HepG2 (cell line): ENCODE measurements around the gene NDEL1. TPM values are rescaled to one million over a fixed set of nuclear protein-coding genes. Genes with fewer than 3 reads are reported as not detected.

Experiments used
- ATF1 ChIP-seq: IDR thresholded peaks from 2 replicates; pipeline ENCODE4 v1.6.1; 2016; ENCODE audit warnings: mild to moderate bottlenecking, control low read depth
- FOSL2 ChIP-seq: sonication (generic); formaldehyde crosslinking; IDR thresholded peaks from 2 replicates; pipeline ENCODE4 v1.4.0; 2020; ENCODE audit warnings: missing genetic modification reagents
- FOXM1 ChIP-seq: sonication (generic); formaldehyde crosslinking; IDR thresholded peaks from 2 replicates; pipeline ENCODE4 v1.5.0; 2020; ENCODE audit warnings: missing genetic modification reagents
- MBD4 ChIP-seq: IDR thresholded peaks from 2 replicates; pipeline ENCODE4 v1.6.1; 2012; ENCODE audit warnings: low read length, inconsistent platforms, borderline replicate concordance
- MEF2D ChIP-seq: sonication (generic); formaldehyde crosslinking; IDR thresholded peaks from 2 replicates; pipeline ENCODE4 v1.5.1; 2020; ENCODE audit warnings: mild to moderate bottlenecking, missing genetic modification reagents
- NFATC3 ChIP-seq: sonication (generic); formaldehyde crosslinking; IDR thresholded peaks from 2 replicates; pipeline ENCODE4 v1.5.1; 2020; ENCODE audit warnings: mild to moderate bottlenecking, missing genetic modification reagents
- PAXIP1 ChIP-seq: sonication (generic); formaldehyde crosslinking; conservative IDR thresholded peaks from 2 replicates; pipeline ENCODE4 v1.4.0; 2020; ENCODE audit warnings: mild to moderate bottlenecking, missing genetic modification reagents, moderate library complexity
- PHF20 ChIP-seq: sonication (generic); formaldehyde crosslinking; IDR thresholded peaks from 2 replicates; pipeline ENCODE4 v1.5.0; 2020; ENCODE audit warnings: mild to moderate bottlenecking, missing genetic modification reagents
- PRPF4 ChIP-seq: fragments of 200-400 bp; formaldehyde crosslinking; IDR thresholded peaks from 2 replicates; pipeline ENCODE4 v1.6.1; 2016; ENCODE audit warnings: low read length, low read depth; ENCODE audit not compliant: poor library complexity, severe bottlenecking
- RFX3 ChIP-seq: IDR thresholded peaks from 2 replicates; pipeline ENCODE4 v1.6.1; 2016; ENCODE audit warnings: missing biosample characterization, missing genetic modification reagents
- RXRA ChIP-seq: sonication (generic); formaldehyde crosslinking; IDR thresholded peaks from 2 replicates; pipeline ENCODE4 v1.5.1; 2020; ENCODE audit warnings: missing genetic modification reagents
- SMAD3 ChIP-seq: sonication (generic); formaldehyde crosslinking; IDR thresholded peaks from 2 replicates; pipeline ENCODE4 v1.4.0; 2020; ENCODE audit warnings: missing genetic modification reagents
- TCF7 ChIP-seq: sonication (generic); IDR thresholded peaks from 2 replicates; pipeline ENCODE4 v1.6.1; 2016; ENCODE audit warnings: antibody characterized with exemption, low read depth
- TOE1 ChIP-seq: sonication (generic); formaldehyde crosslinking; IDR thresholded peaks from 2 replicates; pipeline ENCODE4 v1.4.0; 2020; ENCODE audit warnings: mild to moderate bottlenecking, missing genetic modification reagents
- TSC22D2 ChIP-seq: sonication (generic); formaldehyde crosslinking; IDR thresholded peaks from 2 replicates; pipeline ENCODE4 v1.5.1; 2020; ENCODE audit warnings: missing genetic modification reagents, mild to moderate bottlenecking, borderline replicate concordance
- UBTF ChIP-seq: sonication (generic); formaldehyde crosslinking; IDR thresholded peaks from 2 replicates; pipeline ENCODE4 v1.4.0; 2020; ENCODE audit warnings: mild to moderate bottlenecking, missing genetic modification reagents
- ZFP90 ChIP-seq: sonication (generic); formaldehyde crosslinking; IDR thresholded peaks from 2 replicates; pipeline ENCODE4 v1.8.0; 2022; ENCODE audit warnings: missing genetic modification reagents, mild to moderate bottlenecking, inconsistent platforms, borderline replicate concordance
- ZNF557 ChIP-seq: sonication (generic); formaldehyde crosslinking; IDR thresholded peaks from 2 replicates; pipeline ENCODE4 v1.4.0; 2020; ENCODE audit warnings: missing genetic modification reagents
- ZNF772 ChIP-seq: sonication (generic); formaldehyde crosslinking; IDR thresholded peaks from 2 replicates; pipeline ENCODE4 v1.5.0; 2020; ENCODE audit warnings: mild to moderate bottlenecking, missing genetic modification reagents
- ZSCAN9 ChIP-seq: IDR thresholded peaks from 2 replicates; pipeline ENCODE4 v1.6.1; 2016; ENCODE audit warnings: borderline replicate concordance
- polyA plus RNA-seq, 8 experiments: library from polyadenylated mRNA; depleted of rRNA in 3 of 8; stranded (reverse) in 7 of 8; unstranded in 1 of 8; fragments of >200 nt; fragmentation: Illumina TruSeq in 4 of 8; extraction: Trizol in 4 of 8; gene quantifications; 2 replicates each; pipeline versions ENCODE4 v1.2.1 to v1.2.3, GENCODE V29; 2011 to 2016; ENCODE audit warnings: low read depth in 4 of 8, missing spikeins in 1 of 8, mixed read lengths in 1 of 8; ENCODE audit not compliant: insufficient read depth in 1 of 8
- total RNA-seq, 5 experiments: library from RNA; depleted of rRNA; stranded (reverse); fragments of >200 nt; fragmentation: Illumina TruSeq; extraction: Trizol; gene quantifications; 2 replicates each; pipeline ENCODE4 v1.2.3, GENCODE V29; 2016; ENCODE audit warnings: low read depth in 1 of 5
- TF ChIP-seq, protein P1 (sequence below): sonication (generic); formaldehyde crosslinking; IDR thresholded peaks from 2 replicates; pipeline ENCODE4 v1.4.0; 2020; ENCODE audit warnings: mild to moderate bottlenecking, missing genetic modification reagents

Gene NDEL1
- total and polyA plus RNA-seq, 2 of the 13 experiments (the other 11 are each of a cell fraction or from before 2014, with no cell fraction given) = 59.8 to 153 TPM

DNA sequence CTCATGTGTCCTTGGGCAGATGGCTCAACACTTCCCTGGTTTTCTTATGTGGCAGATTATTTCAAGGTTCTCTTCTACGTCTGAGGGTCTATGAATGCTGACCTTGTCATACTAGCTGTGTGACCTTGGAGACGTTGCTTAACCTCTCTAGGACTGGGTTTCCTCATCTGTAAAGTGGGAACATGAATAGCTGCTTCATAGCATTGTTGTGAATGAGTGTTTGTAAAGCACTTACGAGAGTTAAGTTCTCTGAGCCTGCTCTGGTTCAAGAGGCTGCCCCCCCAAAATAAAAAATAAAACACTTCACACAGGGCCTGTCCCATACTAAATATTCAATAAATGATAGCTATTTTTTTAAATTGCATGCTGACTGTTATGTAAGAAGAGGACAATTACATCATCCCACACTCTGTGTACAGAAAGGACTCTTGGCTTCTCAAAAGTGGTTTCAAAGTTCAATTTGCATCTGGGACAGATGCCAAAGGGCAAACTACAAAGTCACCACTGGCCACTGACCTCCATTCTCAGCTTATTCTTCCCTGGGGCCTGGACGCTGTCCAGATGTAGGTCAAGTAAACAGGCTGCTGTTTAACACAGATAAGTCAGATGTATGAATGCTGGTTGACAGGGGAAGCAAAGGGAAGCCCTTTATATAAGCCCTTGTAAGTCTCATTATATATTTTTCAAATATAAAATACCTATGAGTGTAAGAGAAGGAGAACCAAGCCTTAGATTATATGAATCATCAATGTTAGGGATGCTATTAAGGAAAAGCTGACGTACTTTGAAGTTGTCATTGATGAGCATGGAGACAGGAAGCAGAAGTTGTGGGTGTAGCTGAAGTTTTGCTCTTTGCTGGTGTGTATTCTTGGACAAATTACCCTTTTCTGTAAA lies 15.4 kb upstream of the NDEL1 start (continued):
- TF ChIP-seq PAXIP1 = peak; percentile 98
- TF ChIP-seq RFX3 = no peak
- TF ChIP-seq FOXM1 (CRISPR knock-in tag) = no peak
- TF ChIP-seq NFATC3 = no peak
- peak; percentile 85 for TF ChIP-seq MEF2D (CRISPR knock-in tag)
- peak; percentile 93 for TF ChIP-seq TCF7
- TF ChIP-seq SMAD3 (CRISPR knock-in tag) = peak; percentile 94
- peak; percentile 82; the same call in 1 of the 2 replicates for TF ChIP-seq ZNF772 (CRISPR knock-in tag)
- TF ChIP-seq, protein P1, sequence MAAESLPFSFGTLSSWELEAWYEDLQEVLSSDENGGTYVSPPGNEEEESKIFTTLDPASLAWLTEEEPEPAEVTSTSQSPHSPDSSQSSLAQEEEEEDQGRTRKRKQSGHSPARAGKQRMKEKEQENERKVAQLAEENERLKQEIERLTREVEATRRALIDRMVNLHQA (CRISPR knock-in tag) = 0 out of 2 replicates have a peak, but pooled peaks have one; percentile 34
- peak; percentile 90 for TF ChIP-seq ZSCAN9 (CRISPR knock-in tag)
- peak; percentile 66; the same call in 1 of the 2 replicates for TF ChIP-seq ZFP90 (CRISPR knock-in tag)
- TF ChIP-seq PRPF4 = no peak
- TF ChIP-seq TOE1 = peak; percentile 94; the same call in 1 of the 2 replicates
- peak; percentile 41; the same call in 1 of the 2 replicates for TF ChIP-seq TSC22D2 (CRISPR knock-in tag)
- no peak for TF ChIP-seq PHF20 (CRISPR knock-in tag)
- TF ChIP-seq UBTF (CRISPR knock-in tag) = no peak
- peak; percentile 87 for TF ChIP-seq FOSL2
- peak; percentile 95; the same call in 1 of the 2 replicates for TF ChIP-seq RXRA (CRISPR knock-in tag)
- 0 out of 2 replicates have a peak, but pooled peaks have one; percentile 39 for TF ChIP-seq ZNF557
- peak; percentile 71 for TF ChIP-seq ATF1
- peak; percentile 60; the same call in 1 of the 2 replicates for TF ChIP-seq MBD4
